Activated T-helper 1 cell treated with anti-CD3 and anti-CD28 coated beads, Interleukin-12 subunit alpha, Interleukin-12 subunit beta, Interleukin-2, Interleukin-4 antibody, amounts not matched to agents 30 ng/mL and 10 ng/mL and 1 ng/mL, durations not matched to agents 14 hours and 24 hours and 36 hours (primary cell): Measurements from ENCODE around the gene CUL2. TPM values are rescaled to one million over a fixed set of nuclear protein-coding genes. Genes with fewer than 3 reads are reported as not detected.
A peak's percentile ranks its signal among the peaks of the same experiment; 100 is the strongest.
"Not testable (repeated sequence)": the region's sequence is repeated elsewhere in the genome, so short reads cannot be mapped to it uniquely, and the experiment has no call there.

Experiments used
- DNase-seq: peaks from one replicate; pipeline ENCODE4 v3.0.0; 2021; ENCODE audit warnings: low spot score
- H3K27ac Mint-ChIP-seq: one replicate; pipeline ENCODE4 v1.8.0; 2021; ENCODE audit warnings: mild to moderate bottlenecking, mixed read lengths
- H3K27me3 Mint-ChIP-seq: one replicate; pipeline ENCODE4 v1.8.0; 2022; ENCODE audit warnings: mild to moderate bottlenecking, moderate library complexity, mixed read lengths; ENCODE audit not compliant: insufficient read depth
- H3K36me3 Mint-ChIP-seq: one replicate; pipeline ENCODE4 v1.8.0; 2021; ENCODE audit warnings: low read depth, mixed read lengths
- H3K4me1 Mint-ChIP-seq: one replicate; pipeline ENCODE4 v1.8.0; 2021; ENCODE audit warnings: low read depth, mixed read lengths
- H3K4me3 Mint-ChIP-seq: one replicate; pipeline ENCODE4 v1.8.0; 2021; ENCODE audit warnings: mild to moderate bottlenecking, moderate library complexity, mixed read lengths
- H3K9me3 Mint-ChIP-seq: one replicate; pipeline ENCODE4 v1.8.0; 2021; ENCODE audit warnings: mixed read lengths
- intact Hi-C: fragments of 100-400 bp; cut with micrococcal nuclease; formaldehyde crosslinking; loops from one replicate; pipeline ENCODE4 v1.15.1; 2024
- total RNA-seq: library from RNA; stranded (reverse); gene quantifications from 2 replicates; pipeline ENCODE4 v1.2.3, GENCODE V29; 2022

Gene CUL2
- total RNA-seq, 1 donor from 2014 or later, result 49.8 TPM

DNA sequence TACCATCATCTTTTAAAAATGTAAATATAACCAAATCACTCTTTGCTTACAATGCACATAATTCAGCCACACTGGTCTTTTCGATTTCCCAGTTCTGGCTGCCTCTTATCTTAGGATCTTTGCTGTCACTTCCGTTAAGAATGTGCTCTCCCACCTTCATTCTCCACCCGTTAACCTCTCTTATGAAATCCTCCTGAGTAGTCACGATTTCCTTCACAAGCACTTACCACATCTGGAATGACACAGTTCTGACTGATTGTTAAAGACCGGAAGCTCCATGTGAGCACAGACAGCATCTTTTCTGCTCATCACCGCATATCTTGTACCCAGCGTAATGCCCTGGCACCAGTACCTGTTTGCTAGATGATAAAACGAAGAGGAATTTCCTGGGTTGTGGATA, 84.3 kb downstream of the CUL2 start:
- no peak for DNase-seq
- intact Hi-C loops, result no loop called here
- no peaks in the 10 kb centered on the region for H3K27me3 Mint-ChIP-seq
- H3K27ac Mint-ChIP-seq, result no peak overlapping the region
- no peak overlapping the region for H3K4me3 Mint-ChIP-seq
- peaks cover 11% of the 10 kb centered on the region for H3K36me3 Mint-ChIP-seq
- no peaks in the 10 kb centered on the region for H3K9me3 Mint-ChIP-seq
- no peaks in the 10 kb centered on the region for H3K4me1 Mint-ChIP-seq

DNA sequence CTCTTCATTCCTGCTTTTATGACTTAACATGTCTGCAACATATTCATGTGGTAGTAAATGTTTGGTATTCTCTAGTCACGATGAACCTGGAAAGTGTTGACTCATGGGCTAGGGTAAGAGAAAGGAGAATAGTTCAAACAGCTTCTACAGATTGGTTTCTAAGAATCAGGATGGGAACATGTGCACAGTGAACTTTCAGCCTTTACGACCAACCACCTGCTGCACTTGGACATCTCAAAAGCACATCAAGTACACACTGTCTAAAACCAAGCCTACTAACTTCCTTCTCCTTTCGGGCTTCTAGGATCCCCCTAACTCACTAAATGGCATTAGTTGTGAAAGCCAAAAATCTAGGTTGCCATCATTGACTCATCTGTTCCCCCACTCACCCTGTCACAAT, 85.5 kb downstream of the CUL2 start:
- H3K27ac Mint-ChIP-seq, result no peak overlapping the region
- intact Hi-C loops, result no loop called here

GRCh38 chr10:35003906-35004305, 86.2 kb downstream of the CUL2 start:
- Mint-ChIP-seq H3K27ac (no peak overlapping the region), H3K4me1 (no peaks in the 10 kb centered on the region), H3K9me3 (no peaks in the 10 kb centered on the region), H3K27me3 (no peaks in the 10 kb centered on the region), H3K36me3 (peaks cover 7% of the 10 kb centered on the region), H3K4me3 (no peak overlapping the region)
- DNase-seq, result no peak
- intact Hi-C loops, result no loop called here

More for the DNA sequence above, 85.5 kb downstream of the CUL2 start:
- Mint-ChIP-seq H3K27me3 (no peaks in the 10 kb centered on the region), H3K4me3 (no peak overlapping the region), H3K9me3 (no peaks in the 10 kb centered on the region), H3K36me3 (peaks cover 7% of the 10 kb centered on the region), H3K4me1 (no peaks in the 10 kb centered on the region)
- no peak for DNase-seq

- H3K27ac Mint-ChIP-seq, result no peak overlapping the region
These were observed 89.2 kb downstream of the CUL2 start for GRCh38 chr10:35000936-35001335.

GRCh38 chr10:34999532-34999931, 90.6 kb downstream of the CUL2 start:
- no peaks in the 10 kb centered on the region for H3K27me3 Mint-ChIP-seq
- no peak for DNase-seq
- H3K27ac Mint-ChIP-seq, result no peak overlapping the region
- H3K36me3 Mint-ChIP-seq, result no peaks in the 10 kb centered on the region
- intact Hi-C loops, result loop anchor here (10.0 kb wide), 2 partner anchors 345 to 565 kb away; no protein-coding TSS in a partner anchor
- no peak overlapping the region for H3K4me3 Mint-ChIP-seq
- no peaks in the 10 kb centered on the region for H3K9me3 Mint-ChIP-seq
- H3K4me1 Mint-ChIP-seq, result peaks cover 14% of the 10 kb centered on the region

More at GRCh38 chr10:35000936-35001335, 89.2 kb downstream of the CUL2 start:
- Mint-ChIP-seq H3K4me3 (no peak overlapping the region), H3K4me1 (peaks cover under 1% of the 10 kb centered on the region), H3K36me3 (peaks cover 2% of the 10 kb centered on the region), H3K27me3 (no peaks in the 10 kb centered on the region), H3K9me3 (no peaks in the 10 kb centered on the region)
- intact Hi-C loops, result no loop called here
- no peak for DNase-seq

DNA sequence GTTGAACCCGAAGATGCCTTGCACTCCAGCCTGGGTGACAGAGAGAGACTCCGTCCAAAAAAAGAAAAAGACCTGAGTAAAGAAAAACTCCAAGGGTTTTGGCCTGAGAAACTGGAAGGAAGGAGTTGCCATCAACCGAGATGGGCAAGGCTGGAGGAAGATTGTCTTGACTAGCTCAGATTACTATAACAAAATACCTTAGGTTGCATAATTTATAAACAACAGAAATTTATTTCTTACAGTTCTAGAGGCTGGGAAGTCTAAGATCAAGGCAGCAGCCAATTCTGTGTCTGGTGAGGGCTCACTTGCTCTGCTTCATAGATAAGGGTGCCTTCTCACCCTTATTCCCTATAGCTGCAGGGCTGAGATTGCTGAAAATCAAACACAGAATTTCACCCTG, 91.2 kb downstream of the CUL2 start:
- Mint-ChIP-seq H3K4me1 (peaks cover 20% of the 10 kb centered on the region), H3K36me3 (no peaks in the 10 kb centered on the region), H3K27ac (no peak overlapping the region), H3K9me3 (no peaks in the 10 kb centered on the region), H3K4me3 (no peak overlapping the region), H3K27me3 (no peaks in the 10 kb centered on the region)
- no peak for DNase-seq
- intact Hi-C loops, result loop anchor here (10.0 kb wide), 2 partner anchors 346 to 566 kb away; no protein-coding TSS in a partner anchor

DNA sequence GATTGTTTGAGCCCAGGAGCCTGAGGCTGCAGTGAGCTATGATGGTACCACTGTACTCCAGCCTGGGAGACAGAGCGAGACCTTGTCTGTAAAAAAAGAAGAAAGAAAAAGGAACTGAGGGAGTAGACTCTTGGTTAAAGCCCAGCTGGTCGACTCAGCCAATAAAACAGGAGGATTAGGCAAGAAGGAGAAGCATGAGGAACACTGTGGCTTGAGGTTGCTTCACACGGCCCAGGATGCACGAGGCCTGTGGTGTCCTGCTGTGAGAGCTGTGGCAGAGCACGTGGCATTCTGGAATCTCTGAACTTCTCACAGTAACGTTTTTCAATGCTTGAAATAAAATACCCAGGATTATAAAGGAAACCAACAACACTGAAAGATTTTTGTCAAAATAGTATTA, 93.3 kb downstream of the CUL2 start:
- H3K27me3 Mint-ChIP-seq, result no peaks in the 10 kb centered on the region
- intact Hi-C loops, result loop anchor here (10.0 kb wide), 2 partner anchors 348 to 568 kb away; no protein-coding TSS in a partner anchor
- H3K4me3 Mint-ChIP-seq, result no peak overlapping the region
- H3K36me3 Mint-ChIP-seq, result no peaks in the 10 kb centered on the region
- no peak overlapping the region for H3K27ac Mint-ChIP-seq
- no peaks in the 10 kb centered on the region for H3K9me3 Mint-ChIP-seq
- peaks cover 21% of the 10 kb centered on the region for H3K4me1 Mint-ChIP-seq
- no peak for DNase-seq

DNA sequence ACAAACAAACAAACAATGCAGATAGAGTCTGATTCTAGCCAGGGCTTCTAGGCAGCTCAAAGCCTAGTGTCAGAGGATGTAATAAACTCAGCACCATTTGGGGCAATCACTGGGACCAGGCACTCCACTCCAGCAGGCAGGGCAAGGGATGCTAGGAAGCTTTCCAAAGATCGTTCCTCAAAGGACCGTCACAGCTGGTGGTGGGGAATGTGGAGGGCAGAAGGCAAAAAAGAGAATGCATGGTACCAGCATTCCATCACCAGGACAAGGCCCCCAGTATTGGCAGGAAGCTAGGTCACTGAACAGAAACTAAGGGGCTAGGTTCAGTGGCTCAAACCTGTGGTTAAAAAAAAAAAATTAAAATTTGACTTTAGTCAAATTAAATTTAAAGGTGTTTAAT, 94.2 kb downstream of the CUL2 start:
- no peaks in the 10 kb centered on the region for H3K36me3 Mint-ChIP-seq
- no peaks in the 10 kb centered on the region for H3K9me3 Mint-ChIP-seq
- H3K4me3 Mint-ChIP-seq, result no peak overlapping the region
- H3K27me3 Mint-ChIP-seq, result no peaks in the 10 kb centered on the region
- peaks cover 21% of the 10 kb centered on the region for H3K4me1 Mint-ChIP-seq
- no peak for DNase-seq
- peak overlapping the region; percentile 57 for H3K27ac Mint-ChIP-seq
- intact Hi-C loops, result loop anchor here (10.0 kb wide), 2 partner anchors 349 to 569 kb away; no protein-coding TSS in a partner anchor

DNA sequence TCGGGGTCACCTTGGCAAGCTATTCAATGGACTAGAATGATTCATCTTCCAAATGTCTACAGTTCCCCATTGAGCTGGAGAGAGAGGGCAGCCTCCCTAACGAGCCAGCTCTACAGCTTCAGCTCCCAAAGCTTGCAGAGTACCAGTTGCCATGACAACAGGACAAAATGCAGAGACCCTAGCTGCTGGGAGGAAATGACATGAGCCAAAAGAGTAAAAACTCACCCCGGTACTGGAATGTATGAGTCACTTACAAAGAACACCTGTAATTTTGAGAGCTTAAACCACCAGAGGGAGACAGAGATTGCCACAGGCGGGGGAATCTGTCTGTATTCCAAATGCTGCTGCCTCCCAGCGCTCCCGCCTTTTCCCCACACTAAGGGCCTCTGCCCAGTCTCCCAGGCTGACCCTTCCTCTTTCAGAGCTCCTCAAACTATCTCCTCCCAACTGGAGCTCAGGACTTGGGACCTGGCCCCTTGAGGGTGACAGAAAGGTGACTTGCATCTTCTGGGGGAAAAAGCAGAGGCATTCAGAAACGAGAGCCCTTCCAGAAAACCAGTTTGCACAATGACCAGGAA, 95.5 kb downstream of the CUL2 start:
- peak; percentile 61 for DNase-seq
- Mint-ChIP-seq H3K27me3 (no peaks in the 10 kb centered on the region), H3K4me3 (no peak overlapping the region), H3K4me1 (peaks cover 21% of the 10 kb centered on the region), H3K27ac (peak overlapping the region; percentile 73), H3K36me3 (no peaks in the 10 kb centered on the region), H3K9me3 (no peaks in the 10 kb centered on the region)
- intact Hi-C loops, result loop anchor here (1.0 to 10.0 kb wide), 7 partner anchors 23 to 648 kb away; partner anchors contain the start of genes CUL2 and FZD8

DNA sequence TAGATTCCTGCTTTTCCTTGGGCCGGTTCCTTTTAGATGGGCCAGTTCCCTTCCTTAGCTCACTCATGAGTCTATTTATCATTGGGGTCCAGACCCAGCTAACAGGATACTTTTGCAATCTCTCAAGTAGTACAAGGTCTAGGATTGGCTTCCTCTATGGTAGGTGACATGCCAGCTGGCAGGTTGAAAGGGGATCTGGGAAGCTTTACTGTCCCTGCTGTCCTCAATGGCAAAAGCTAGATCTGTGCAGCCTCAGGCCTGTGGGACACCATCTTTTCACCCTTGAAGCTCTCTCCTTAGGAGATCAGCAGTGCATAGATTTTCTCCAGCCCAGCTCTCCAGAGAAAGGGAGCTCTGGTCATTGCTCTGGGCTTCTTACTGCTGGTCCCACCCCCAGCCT, 96.4 kb downstream of the CUL2 start:
- intact Hi-C loops, result loop anchor here (1.0 to 10.0 kb wide), 7 partner anchors 24 to 649 kb away; partner anchors contain the start of genes CUL2 and FZD8
- DNase-seq, result no peak
- H3K27me3 Mint-ChIP-seq, result no peaks in the 10 kb centered on the region
- H3K36me3 Mint-ChIP-seq, result no peaks in the 10 kb centered on the region
- H3K4me1 Mint-ChIP-seq, result peaks cover 21% of the 10 kb centered on the region
- H3K4me3 Mint-ChIP-seq, result no peak overlapping the region
- H3K9me3 Mint-ChIP-seq, result no peaks in the 10 kb centered on the region
- H3K27ac Mint-ChIP-seq, result peak overlapping the region; percentile 73

DNA sequence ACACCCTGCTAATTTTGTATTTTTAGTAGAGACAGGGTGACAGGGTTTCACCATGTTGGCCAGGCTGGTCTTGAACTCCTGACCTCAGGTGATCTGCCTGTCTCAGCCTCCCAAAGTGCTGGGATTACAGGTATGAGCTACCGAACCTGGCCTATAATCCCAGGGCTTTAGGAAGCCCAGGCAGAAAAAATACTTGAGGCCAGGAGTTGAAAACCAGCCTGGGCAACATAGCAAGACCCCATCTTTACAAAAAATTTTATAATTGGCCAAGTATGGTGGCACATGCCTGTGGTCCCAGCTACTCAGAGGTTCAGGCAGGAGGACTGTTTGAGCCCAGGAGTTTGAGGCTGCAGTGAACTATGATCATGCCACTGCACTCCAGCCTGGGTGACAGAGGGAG, 99.0 kb downstream of the CUL2 start:
- not testable (repeated sequence) for H3K36me3 Mint-ChIP-seq, H3K27ac Mint-ChIP-seq, H3K9me3 Mint-ChIP-seq, H3K27me3 Mint-ChIP-seq, DNase-seq, H3K4me3 Mint-ChIP-seq
- intact Hi-C loops, result loop anchor here (10.0 kb wide), 2 partner anchors 354 to 574 kb away; no protein-coding TSS in a partner anchor
- peaks cover 21% of the 10 kb centered on the region for H3K4me1 Mint-ChIP-seq

- Mint-ChIP-seq H3K27ac (no peak overlapping the region), H3K9me3 (peaks cover 14% of the 10 kb centered on the region), H3K27me3 (no peaks in the 10 kb centered on the region), H3K4me3 (no peak overlapping the region), H3K36me3 (no peaks in the 10 kb centered on the region), H3K4me1 (no peaks in the 10 kb centered on the region)
- intact Hi-C loops, result no loop called here
- DNase-seq, result no peak
These were observed 101.6 kb downstream of the CUL2 start for GRCh38 chr10:34988397-34989067.

DNA sequence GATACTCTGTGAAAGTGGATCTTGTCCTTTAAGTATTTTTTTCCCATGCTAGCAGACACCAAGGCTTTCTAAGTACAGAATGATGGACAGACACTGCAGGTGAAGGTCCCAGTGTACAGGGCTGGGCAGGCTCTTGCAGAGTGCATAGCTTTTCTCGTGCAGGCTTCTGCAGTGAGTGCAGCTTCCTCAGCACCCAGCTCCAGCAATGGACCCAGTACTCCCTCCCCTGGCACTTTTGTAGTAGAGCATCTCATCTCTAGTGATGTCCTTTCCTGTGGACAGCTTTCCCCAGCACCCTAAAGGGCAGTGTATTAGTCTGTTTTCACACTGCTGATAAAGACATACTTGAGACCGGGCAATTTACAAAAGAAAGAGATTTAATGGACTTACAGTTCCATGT, 104.3 kb downstream of the CUL2 start:
- Mint-ChIP-seq H3K4me3 (no peak overlapping the region), H3K9me3 (peaks cover 14% of the 10 kb centered on the region), H3K36me3 (no peaks in the 10 kb centered on the region), H3K27me3 (peaks cover 2% of the 10 kb centered on the region), H3K27ac (no peak overlapping the region), H3K4me1 (no peaks in the 10 kb centered on the region)
- intact Hi-C loops, result no loop called here
- DNase-seq, result no peak
